Nephron progenitor cell (in vitro differentiated cells): ENCODE results near the gene NDUFA1.
"Not testable (repeated sequence)": the region's sequence is repeated elsewhere in the genome, so short reads cannot be mapped to it uniquely, and the experiment has no call there.

ENCODE experiments used
- DNase-seq: peaks from one replicate; pipeline ENCODE4 v3.0.0; 2021
- H3K27ac Mint-ChIP-seq: 2 replicates; pipeline ENCODE4 v1.8.0; 2021; ENCODE audit warnings: mild to moderate bottlenecking, moderate library complexity, mixed read lengths
- H3K27me3 Mint-ChIP-seq: 2 replicates; pipeline ENCODE4 v1.8.0; 2021; ENCODE audit warnings: mild to moderate bottlenecking, low read depth, mixed read lengths; ENCODE audit not compliant: poor library complexity
- H3K36me3 Mint-ChIP-seq: 2 replicates; pipeline ENCODE4 v1.8.0; 2021; ENCODE audit warnings: low read depth, mixed read lengths
- H3K4me1 Mint-ChIP-seq: 2 replicates; pipeline ENCODE4 v1.8.0; 2021; ENCODE audit warnings: mixed read lengths
- H3K4me3 Mint-ChIP-seq: 2 replicates; pipeline ENCODE4 v1.8.0; 2021; ENCODE audit warnings: mild to moderate bottlenecking, moderate library complexity, mixed read lengths
- H3K9me3 Mint-ChIP-seq: 2 replicates; pipeline ENCODE4 v1.8.0; 2021; ENCODE audit warnings: mild to moderate bottlenecking, moderate library complexity, mixed read lengths
- TF ChIP-seq, protein P1 (sequence below): fragments of 200-600 bp; sonication (generic); IDR thresholded peaks from 2 replicates; pipeline ENCODE4 v1.5.0; 2021; ENCODE audit warnings: antibody characterized with exemption

Gene NDUFA1

GRCh38 chrX:119885554-119886428, 14.2 kb downstream of the NDUFA1 start:
- TF ChIP-seq, protein P1, sequence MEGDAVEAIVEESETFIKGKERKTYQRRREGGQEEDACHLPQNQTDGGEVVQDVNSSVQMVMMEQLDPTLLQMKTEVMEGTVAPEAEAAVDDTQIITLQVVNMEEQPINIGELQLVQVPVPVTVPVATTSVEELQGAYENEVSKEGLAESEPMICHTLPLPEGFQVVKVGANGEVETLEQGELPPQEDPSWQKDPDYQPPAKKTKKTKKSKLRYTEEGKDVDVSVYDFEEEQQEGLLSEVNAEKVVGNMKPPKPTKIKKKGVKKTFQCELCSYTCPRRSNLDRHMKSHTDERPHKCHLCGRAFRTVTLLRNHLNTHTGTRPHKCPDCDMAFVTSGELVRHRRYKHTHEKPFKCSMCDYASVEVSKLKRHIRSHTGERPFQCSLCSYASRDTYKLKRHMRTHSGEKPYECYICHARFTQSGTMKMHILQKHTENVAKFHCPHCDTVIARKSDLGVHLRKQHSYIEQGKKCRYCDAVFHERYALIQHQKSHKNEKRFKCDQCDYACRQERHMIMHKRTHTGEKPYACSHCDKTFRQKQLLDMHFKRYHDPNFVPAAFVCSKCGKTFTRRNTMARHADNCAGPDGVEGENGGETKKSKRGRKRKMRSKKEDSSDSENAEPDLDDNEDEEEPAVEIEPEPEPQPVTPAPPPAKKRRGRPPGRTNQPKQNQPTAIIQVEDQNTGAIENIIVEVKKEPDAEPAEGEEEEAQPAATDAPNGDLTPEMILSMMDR = no peak
- Mint-ChIP-seq H3K9me3 (peaks cover 31% of the 10 kb centered on the region), H3K27ac (no peak overlapping the region), H3K36me3 (no peaks in the 10 kb centered on the region), H3K4me1 (peaks cover under 1% of the 10 kb centered on the region), H3K27me3 (peaks cover 3% of the 10 kb centered on the region), H3K4me3 (no peak overlapping the region)
- no peak for DNase-seq

- Mint-ChIP-seq H3K27ac (no peak overlapping the region), H3K4me3 (peak overlapping the region; percentile 74), H3K9me3 (peaks cover 42% of the 10 kb centered on the region), H3K27me3 (peaks cover 2% of the 10 kb centered on the region), H3K36me3 (no peaks in the 10 kb centered on the region), H3K4me1 (peaks cover 12% of the 10 kb centered on the region)
- TF ChIP-seq, protein P1 = peak; percentile 42
- DNase-seq = peak; percentile 75
These were observed 16.2 kb downstream of the NDUFA1 start for GRCh38 chrX:119887721-119888425.

- not testable (repeated sequence) for H3K36me3 Mint-ChIP-seq, H3K27me3 Mint-ChIP-seq, DNase-seq, H3K27ac Mint-ChIP-seq, H3K4me3 Mint-ChIP-seq
- peaks cover 12% of the 10 kb centered on the region for H3K4me1 Mint-ChIP-seq
- H3K9me3 Mint-ChIP-seq = peaks cover 37% of the 10 kb centered on the region
These were observed 19.0 kb downstream of the NDUFA1 start for GRCh38 chrX:119890626-119891025.

- not testable (repeated sequence) for DNase-seq, H3K4me3 Mint-ChIP-seq, H3K27me3 Mint-ChIP-seq, H3K36me3 Mint-ChIP-seq
- peak overlapping the region; percentile 30 for H3K27ac Mint-ChIP-seq
- peaks cover 12% of the 10 kb centered on the region for H3K4me1 Mint-ChIP-seq
- peaks cover 37% of the 10 kb centered on the region for H3K9me3 Mint-ChIP-seq
These were observed 20.5 kb downstream of the NDUFA1 start for GRCh38 chrX:119891961-119892692.

- no peak within 1 kb of the TSS for H3K4me3 Mint-ChIP-seq
- peaks cover 12% of the 10 kb centered on the region for H3K4me1 Mint-ChIP-seq
- peaks cover 43% of the 10 kb centered on the region for H3K9me3 Mint-ChIP-seq
- H3K27ac Mint-ChIP-seq = no peak within 1 kb of the TSS
- TF ChIP-seq, protein P1 = no peak
- H3K36me3 Mint-ChIP-seq = no peaks in the 10 kb centered on the region
- no peak for DNase-seq
- H3K27me3 Mint-ChIP-seq = peaks cover 2% of the 10 kb centered on the region
These were observed 24.3 kb downstream of the NDUFA1 start, which contains the start of gene AKAP14 for GRCh38 chrX:119895843-119896326. Gene AKAP14, plus strand, starts transcription at chrX:119895893. Its CDS starts 7,331 bp downstream, at chrX:119903224.

DNA sequence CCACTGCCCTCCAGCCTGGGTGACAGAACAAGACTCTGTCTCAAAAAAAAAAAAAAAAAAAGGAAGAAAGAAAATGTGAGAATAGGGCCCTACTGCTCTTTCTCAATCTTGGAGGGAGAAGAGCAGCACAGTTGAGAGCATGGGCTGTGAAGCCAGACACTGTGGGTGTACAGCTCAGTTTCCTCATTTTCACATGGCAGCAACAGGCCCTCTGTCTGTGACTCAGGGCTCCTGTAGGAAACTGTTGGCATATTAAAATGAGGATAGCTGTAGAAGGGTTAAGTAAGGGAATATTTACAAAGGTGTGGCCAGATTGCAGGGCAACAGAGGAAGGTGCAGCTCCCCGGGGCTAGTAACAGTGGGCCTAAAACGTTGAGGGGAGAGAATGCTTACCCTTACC, 27.5 kb downstream of the NDUFA1 start:
- H3K27ac Mint-ChIP-seq = no peak overlapping the region

More for the DNA sequence above, 27.5 kb downstream of the NDUFA1 start:
- DNase-seq = no peak
- TF ChIP-seq, protein P1 = no peak
- no peaks in the 10 kb centered on the region for H3K27me3 Mint-ChIP-seq
- peaks cover 42% of the 10 kb centered on the region for H3K9me3 Mint-ChIP-seq
- H3K36me3 Mint-ChIP-seq = no peaks in the 10 kb centered on the region
- no peaks in the 10 kb centered on the region for H3K4me1 Mint-ChIP-seq
- H3K4me3 Mint-ChIP-seq = no peak overlapping the region
